Lung (tissue), 12 donors: Measurements from ENCODE around the gene PLEKHF1. TPM values are rescaled to one million over a fixed set of nuclear protein-coding genes. Genes with fewer than 3 reads are reported as not detected.
"Not testable (repeated sequence)": the region's sequence is repeated elsewhere in the genome, so short reads cannot be mapped to it uniquely, and the experiment has no call there.

Source experiments
- ATAC-seq: fragments of 200-7000 bp; cut with Tn5 transposase; one replicate; pipeline ENCODE4 v1.9.1; 2020; ENCODE audit warnings: moderate number of reproducible peaks; ENCODE audit not compliant: insufficient read depth, low FRiP score
- DNase-seq, 3 donors: peaks; one replicate each; pipeline ENCODE4 v3.0.0-alpha.2; 2013 to 2017
- H3K27ac ChIP-seq, 2 donors: one replicate each; pipeline ENCODE4 v1.5.1; 2013; ENCODE audit warnings: mild to moderate bottlenecking in 2 of 2, moderate library complexity in 2 of 2, control low read depth in 1 of 2, inconsistent platforms in 1 of 2, low read depth in 1 of 2, low read length in 1 of 2
- H3K27me3 ChIP-seq, 3 donors: one replicate each; pipeline ENCODE4 v1.5.1; 2013; ENCODE audit warnings: low read length in 2 of 3; ENCODE audit not compliant: control insufficient read depth in 3 of 3, insufficient read depth in 3 of 3
- H3K36me3 ChIP-seq, 4 donors: one replicate each; pipeline ENCODE4 v1.5.1; 2013; ENCODE audit warnings: low read length in 4 of 4, mild to moderate bottlenecking in 1 of 4, moderate library complexity in 1 of 4; ENCODE audit not compliant: control insufficient read depth in 4 of 4, insufficient read depth in 4 of 4
- H3K4me1 ChIP-seq, 5 donors: one replicate each; pipeline ENCODE4 v1.5.1; 2013; ENCODE audit warnings: low read length in 5 of 5, mild to moderate bottlenecking in 2 of 5, moderate library complexity in 1 of 5; ENCODE audit not compliant: control insufficient read depth in 5 of 5, insufficient read depth in 5 of 5
- H3K4me3 ChIP-seq: one replicate; pipeline ENCODE4 v1.5.1; 2013; ENCODE audit warnings: mild to moderate bottlenecking, control low read depth, moderate library complexity
- H3K9ac ChIP-seq, 2 donors: one replicate each; pipeline ENCODE4 v1.5.1; 2013; ENCODE audit warnings: low read length in 2 of 2, control low read depth in 1 of 2; ENCODE audit not compliant: insufficient read depth in 1 of 2
- H3K9me3 ChIP-seq, 4 donors: one replicate each; pipeline ENCODE4 v1.5.1; 2013; ENCODE audit warnings: low read length in 3 of 4, mild to moderate bottlenecking in 1 of 4, moderate library complexity in 1 of 4; ENCODE audit not compliant: control insufficient read depth in 4 of 4, insufficient read depth in 3 of 4
- WGBS, 2 donors: extraction: QIAGEN DNeasy Blood & Tissue Kit; methylation state at CpG; one replicate each; pipeline ENCODE4 v1.1.7; 2013; 5-methylcytosine and 5-hydroxymethylcytosine counted together
- polyA plus RNA-seq, 2 donors: library from polyadenylated mRNA; stranded (reverse); fragments of 200-250 nt; gene quantifications; one replicate each; pipeline ENCODE4 v1.2.1, GENCODE V29; 2013
- total RNA-seq, 2 donors: library from RNA; depleted of rRNA in 1 of 2; stranded (reverse); fragments of >200 nt in 1 of 2; gene quantifications; one replicate each; pipeline ENCODE4 v1.2.1, GENCODE V29; 2014 to 2021
- TF ChIP-seq, protein P1 (sequence below): IDR thresholded peaks from 2 replicates; pipeline ENCODE4 v1.5.1; 2012; ENCODE audit warnings: mild to moderate bottlenecking; ENCODE audit errors: control extremely low read depth, extremely low read depth
- donor health status: control.
- donor health status: control.
- donor health status: Bipolar disorder and iron deficiency.
- donor health status: healthy.
- donor health status: DM: yes; HTN: yes; CAD: no.

PLEKHF1 gene
- total and polyA plus RNA-seq, 4 donors = 5.7 to 13.2 (median 10.4) TPM

- no peak overlapping the region for H3K4me3 ChIP-seq
- H3K9ac ChIP-seq = no peak overlapping the region
- TF ChIP-seq, protein P1, sequence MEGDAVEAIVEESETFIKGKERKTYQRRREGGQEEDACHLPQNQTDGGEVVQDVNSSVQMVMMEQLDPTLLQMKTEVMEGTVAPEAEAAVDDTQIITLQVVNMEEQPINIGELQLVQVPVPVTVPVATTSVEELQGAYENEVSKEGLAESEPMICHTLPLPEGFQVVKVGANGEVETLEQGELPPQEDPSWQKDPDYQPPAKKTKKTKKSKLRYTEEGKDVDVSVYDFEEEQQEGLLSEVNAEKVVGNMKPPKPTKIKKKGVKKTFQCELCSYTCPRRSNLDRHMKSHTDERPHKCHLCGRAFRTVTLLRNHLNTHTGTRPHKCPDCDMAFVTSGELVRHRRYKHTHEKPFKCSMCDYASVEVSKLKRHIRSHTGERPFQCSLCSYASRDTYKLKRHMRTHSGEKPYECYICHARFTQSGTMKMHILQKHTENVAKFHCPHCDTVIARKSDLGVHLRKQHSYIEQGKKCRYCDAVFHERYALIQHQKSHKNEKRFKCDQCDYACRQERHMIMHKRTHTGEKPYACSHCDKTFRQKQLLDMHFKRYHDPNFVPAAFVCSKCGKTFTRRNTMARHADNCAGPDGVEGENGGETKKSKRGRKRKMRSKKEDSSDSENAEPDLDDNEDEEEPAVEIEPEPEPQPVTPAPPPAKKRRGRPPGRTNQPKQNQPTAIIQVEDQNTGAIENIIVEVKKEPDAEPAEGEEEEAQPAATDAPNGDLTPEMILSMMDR = no peak
- H3K36me3 ChIP-seq = peaks cover 0 to 29% (median 6%) of the 10 kb centered on the region in 4 donors
- H3K9me3 ChIP-seq = no peaks in the 10 kb centered on the region
- no peak overlapping the region for H3K27ac ChIP-seq
- no peaks in the 10 kb centered on the region for H3K4me1 ChIP-seq
- ATAC-seq = no peak
- H3K27me3 ChIP-seq = no peaks in the 10 kb centered on the region
- WGBS, 2 donors = 95 to 97% methylated on average over 9 of the region's 9 CpGs
- no peak for DNase-seq
Measured at GRCh38 chr19:29705706-29706105, 40.4 kb downstream of the PLEKHF1 start.

DNA sequence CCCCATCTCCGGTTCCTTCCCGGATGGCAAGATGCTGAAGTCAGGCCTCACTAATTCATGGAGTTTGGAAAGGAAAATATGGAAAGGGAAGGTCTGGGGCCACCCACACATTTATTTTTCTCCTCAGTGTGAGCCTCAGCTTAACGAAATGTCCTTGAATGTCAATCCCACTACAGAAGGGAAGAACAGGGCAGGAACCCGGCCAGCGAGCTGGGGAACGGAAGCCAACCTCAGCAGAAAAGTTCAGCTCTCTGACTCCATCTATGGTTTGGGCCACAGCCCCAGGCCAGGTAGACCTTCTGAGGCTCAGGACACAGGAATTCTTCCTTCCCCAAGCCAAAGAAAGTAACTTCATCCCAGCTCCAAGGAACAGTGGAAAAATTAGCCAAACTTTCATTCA lies 41.4 kb downstream of the PLEKHF1 start:
- no peaks in the 10 kb centered on the region for H3K27me3 ChIP-seq
- no peaks in the 10 kb centered on the region for H3K9me3 ChIP-seq
- H3K36me3 ChIP-seq = peaks cover 0 to 29% (median 6%) of the 10 kb centered on the region in 4 donors
- H3K9ac ChIP-seq = no peak overlapping the region
- no peaks in the 10 kb centered on the region for H3K4me1 ChIP-seq
- DNase-seq = no peak
- H3K4me3 ChIP-seq = no peak overlapping the region
- TF ChIP-seq, protein P1 = no peak
- H3K27ac ChIP-seq = no peak overlapping the region
- ATAC-seq = no peak
- 91 to 95% methylated on average over 6 of the region's 6 CpGs for WGBS, 2 donors

- ATAC-seq = no peak
- 82 to 87% methylated on average over 18 of the region's 18 CpGs for WGBS, 2 donors
- H3K4me1 ChIP-seq = peaks cover 0 to 3% (median 0%) of the 10 kb centered on the region in 5 donors
- no peak for DNase-seq
- H3K9me3 ChIP-seq = no peaks in the 10 kb centered on the region
- H3K27me3 ChIP-seq = no peaks in the 10 kb centered on the region
- H3K36me3 ChIP-seq = peaks cover 0 to 22% (median 2%) of the 10 kb centered on the region in 4 donors
- H3K27ac ChIP-seq = no peak overlapping the region
- no peak overlapping the region for H3K9ac ChIP-seq
- no peak overlapping the region for H3K4me3 ChIP-seq
- TF ChIP-seq, protein P1 = no peak
Measured at GRCh38 chr19:29708554-29709439, 43.5 kb downstream of the PLEKHF1 start.

GRCh38 chr19:29709440-29709798 lies 44.2 kb downstream of the PLEKHF1 start:
- H3K4me3 ChIP-seq, DNase-seq, H3K27ac ChIP-seq, H3K27me3 ChIP-seq, H3K9me3 ChIP-seq, H3K9ac ChIP-seq, H3K4me1 ChIP-seq, ATAC-seq: not testable (repeated sequence)
- H3K36me3 ChIP-seq = peaks cover 0 to 21% (median 2%) of the 10 kb centered on the region in 4 donors
- WGBS, 2 donors = 94 to 95% methylated on average over 2 of the region's 2 CpGs
